ENCODE measurements around the gene DUS3L. TPM values are rescaled to one million over a fixed set of nuclear protein-coding genes. Genes with fewer than 3 reads are reported as not detected.
"Not testable (repeated sequence)": the region's sequence is repeated elsewhere in the genome, so short reads cannot be mapped to it uniquely, and the experiment has no call there.

DUS3L gene
- total RNA-seq, 2 donors from 2014 or later: 40.7 to 55.8 TPM

GRCh38 chr19:5753743-5754142 is 37.2 kb downstream of the DUS3L start:
- Mint-ChIP-seq H3K4me3 (no peak overlapping the region), H3K4me1 (ENCODE audit: low read depth) (no peaks in the 10 kb centered on the region), H3K27ac (no peak overlapping the region), H3K27me3 (ENCODE audit: low read depth) (no peaks in the 10 kb centered on the region), H3K36me3 (ENCODE audit: insufficient read depth in 2 of 2) (no peaks in the 10 kb centered on the region), H3K9me3 (no peaks in the 10 kb centered on the region)
- ATAC-seq (replicated peaks in 1 of 2): no peak
- DNase-seq: no peak

- Mint-ChIP-seq H3K36me3 (ENCODE audit: insufficient read depth in 2 of 2) (no peaks in the 10 kb centered on the region), H3K27me3 (ENCODE audit: low read depth) (no peaks in the 10 kb centered on the region), H3K4me1 (ENCODE audit: low read depth) (no peaks in the 10 kb centered on the region), H3K27ac (no peak overlapping the region), H3K9me3 (no peaks in the 10 kb centered on the region), H3K4me3 (no peak overlapping the region)
- no peak for ATAC-seq (replicated peaks in 1 of 2)
- DNase-seq: no peak
Observed at GRCh38 chr19:5751709-5752108, 39.3 kb downstream of the DUS3L start.

GRCh38 chr19:5749505-5749904 is 41.5 kb downstream of the DUS3L start:
- H3K36me3 Mint-ChIP-seq (ENCODE audit: insufficient read depth in 2 of 2): no peaks in the 10 kb centered on the region
- H3K9me3 Mint-ChIP-seq: no peaks in the 10 kb centered on the region
- H3K27me3 Mint-ChIP-seq (ENCODE audit: low read depth): no peaks in the 10 kb centered on the region
- H3K4me3 Mint-ChIP-seq: no peak overlapping the region
- DNase-seq: no peak
- no peaks in the 10 kb centered on the region for H3K4me1 Mint-ChIP-seq (ENCODE audit: low read depth)
- ATAC-seq (replicated peaks in 1 of 2): no peak
- H3K27ac Mint-ChIP-seq: no peak overlapping the region

GRCh38 chr19:5748920-5749319 is 42.0 kb downstream of the DUS3L start:
- not testable (repeated sequence) for ATAC-seq (replicated peaks in 1 of 2); DNase-seq; H3K27ac Mint-ChIP-seq; H3K4me1 Mint-ChIP-seq (ENCODE audit: low read depth); H3K9me3 Mint-ChIP-seq; H3K4me3 Mint-ChIP-seq; H3K36me3 Mint-ChIP-seq (ENCODE audit: insufficient read depth in 2 of 2); H3K27me3 Mint-ChIP-seq (ENCODE audit: low read depth)

- H3K4me1 Mint-ChIP-seq (ENCODE audit: low read depth); ATAC-seq (replicated peaks in 1 of 2); H3K9me3 Mint-ChIP-seq; DNase-seq; H3K27ac Mint-ChIP-seq; H3K4me3 Mint-ChIP-seq; H3K36me3 Mint-ChIP-seq (ENCODE audit: insufficient read depth in 2 of 2); H3K27me3 Mint-ChIP-seq (ENCODE audit: low read depth): not testable (repeated sequence)
Observed at GRCh38 chr19:5744999-5745398, 46.0 kb downstream of the DUS3L start.

GRCh38 chr19:5743630-5744029 is 47.3 kb downstream of the DUS3L start:
- Mint-ChIP-seq H3K9me3 (no peaks in the 10 kb centered on the region), H3K27me3 (ENCODE audit: low read depth) (peaks cover 8% of the 10 kb centered on the region), H3K4me1 (ENCODE audit: low read depth) (no peaks in the 10 kb centered on the region), H3K4me3 (no peak overlapping the region), H3K36me3 (ENCODE audit: insufficient read depth in 2 of 2) (no peaks in the 10 kb centered on the region), H3K27ac (no peak overlapping the region)
- DNase-seq (no peak), ATAC-seq (replicated peaks in 1 of 2) (no peak)

GRCh38 chr19:5742051-5742450 is 48.9 kb downstream of the DUS3L start:
- Mint-ChIP-seq H3K9me3 (no peaks in the 10 kb centered on the region), H3K27me3 (ENCODE audit: low read depth) (peaks cover 8% of the 10 kb centered on the region), H3K36me3 (ENCODE audit: insufficient read depth in 2 of 2) (no peaks in the 10 kb centered on the region), H3K4me1 (ENCODE audit: low read depth) (no peaks in the 10 kb centered on the region), H3K4me3 (no peak overlapping the region), H3K27ac (no peak overlapping the region)
- ATAC-seq (replicated peaks in 1 of 2) (no peak), DNase-seq (no peak)

- no peaks in the 10 kb centered on the region for H3K36me3 Mint-ChIP-seq (ENCODE audit: insufficient read depth in 2 of 2)
- no peak overlapping the region for H3K4me3 Mint-ChIP-seq
- DNase-seq (no peak), ATAC-seq (replicated peaks in 1 of 2) (no peak)
- no peaks in the 10 kb centered on the region for H3K9me3 Mint-ChIP-seq
- peaks cover 1% of the 10 kb centered on the region for H3K27me3 Mint-ChIP-seq (ENCODE audit: low read depth)
- H3K27ac Mint-ChIP-seq: no peak overlapping the region
- no peaks in the 10 kb centered on the region for H3K4me1 Mint-ChIP-seq (ENCODE audit: low read depth)
Observed at GRCh38 chr19:5738423-5738822, 52.5 kb downstream of the DUS3L start.

Other genes starting within 250 kb of the DUS3L start
- under 1 TPM; 0.91 to 0.93 TPM for gene TINCR, start 223.2 kb downstream of the DUS3L start, total RNA-seq
- 100 to 1,000 TPM in 1 of 2 donors, 10 to 100 TPM in 1; 83.2 to 106 TPM for gene SAFB2, start 168.4 kb downstream of the DUS3L start, total RNA-seq
- gene SAFB, start 168.1 kb downstream of the DUS3L start, total RNA-seq: 100 to 1,000 TPM; 108 to 112 TPM
- gene MICOS13, start 110.6 kb downstream of the DUS3L start, total RNA-seq: 10 to 100 TPM; 33.8 to 34.1 TPM
- 1 to 10 TPM; 3.0 to 5.1 TPM for gene HSD11B1L, start 110.1 kb downstream of the DUS3L start, total RNA-seq
- gene RPL36, start 100.9 kb downstream of the DUS3L start, total RNA-seq: 1,000 to 10,000 TPM; 1,272 to 1,302 TPM
- 100 to 1,000 TPM; 262 to 266 TPM for gene LONP1, start 71.0 kb downstream of the DUS3L start, total RNA-seq
- gene CATSPERD, start 70.5 kb downstream of the DUS3L start, total RNA-seq: not detected
- 1 to 10 TPM; 4.6 to 4.7 TPM for gene PRR22, start 6.4 kb downstream of the DUS3L start, total RNA-seq
- 1 to 10 TPM; 2.7 to 3.7 TPM for gene NRTN, start 13.9 kb upstream of the DUS3L start, total RNA-seq
- under 1 TPM in 1 of 2 donors, not detected in 1; 0.21 TPM for gene FUT6, start 48.5 kb upstream of the DUS3L start, total RNA-seq
- 1 to 10 TPM; 1.7 to 3.6 TPM for gene FUT3, start 60.3 kb upstream of the DUS3L start, total RNA-seq
- gene FUT5, start 79.4 kb upstream of the DUS3L start, total RNA-seq: 1 to 10 TPM in 1 of 2 donors, under 1 TPM in 1; 0.44 to 1.7 TPM
- 100 to 1,000 TPM; 158 to 174 TPM for gene NDUFA11, start 112.6 kb upstream of the DUS3L start, total RNA-seq
- 10 to 100 TPM in 1 of 2 donors, 1 to 10 TPM in 1; 8.7 to 10.5 TPM for gene VMAC, start 113.7 kb upstream of the DUS3L start, total RNA-seq
- gene CAPS, start 123.1 kb upstream of the DUS3L start, total RNA-seq: 10 to 100 TPM; 12.9 to 20.9 TPM
- 100 to 1,000 TPM in 1 of 2 donors, 10 to 100 TPM in 1; 89.2 to 108 TPM for gene RANBP3, start 187.0 kb upstream of the DUS3L start, total RNA-seq

Data from activated T-cell treated with anti-CD3 and anti-CD28 coated beads, Interleukin-2, amount 50 U/mL, for 72 hours (primary cell).